ENCODE data around the gene BCAT1.

- TF ChIP-seq, protein P1, sequence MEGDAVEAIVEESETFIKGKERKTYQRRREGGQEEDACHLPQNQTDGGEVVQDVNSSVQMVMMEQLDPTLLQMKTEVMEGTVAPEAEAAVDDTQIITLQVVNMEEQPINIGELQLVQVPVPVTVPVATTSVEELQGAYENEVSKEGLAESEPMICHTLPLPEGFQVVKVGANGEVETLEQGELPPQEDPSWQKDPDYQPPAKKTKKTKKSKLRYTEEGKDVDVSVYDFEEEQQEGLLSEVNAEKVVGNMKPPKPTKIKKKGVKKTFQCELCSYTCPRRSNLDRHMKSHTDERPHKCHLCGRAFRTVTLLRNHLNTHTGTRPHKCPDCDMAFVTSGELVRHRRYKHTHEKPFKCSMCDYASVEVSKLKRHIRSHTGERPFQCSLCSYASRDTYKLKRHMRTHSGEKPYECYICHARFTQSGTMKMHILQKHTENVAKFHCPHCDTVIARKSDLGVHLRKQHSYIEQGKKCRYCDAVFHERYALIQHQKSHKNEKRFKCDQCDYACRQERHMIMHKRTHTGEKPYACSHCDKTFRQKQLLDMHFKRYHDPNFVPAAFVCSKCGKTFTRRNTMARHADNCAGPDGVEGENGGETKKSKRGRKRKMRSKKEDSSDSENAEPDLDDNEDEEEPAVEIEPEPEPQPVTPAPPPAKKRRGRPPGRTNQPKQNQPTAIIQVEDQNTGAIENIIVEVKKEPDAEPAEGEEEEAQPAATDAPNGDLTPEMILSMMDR (IDR thresholded peaks at IDR 0.05) = no peak
- no peak for TF ChIP-seq POLR2A (IDR thresholded peaks at IDR 0.05)
Observed at GRCh38 chr12:24900196-24900595, 48.7 kb downstream of the BCAT1 start.
